Omental fat pad (tissue), 4 donors: ENCODE measurements around the gene SMARCAL1. TPM values are rescaled to one million over a fixed set of nuclear protein-coding genes. Genes with fewer than 3 reads are reported as not detected.
"Not testable (repeated sequence)": the region's sequence is repeated elsewhere in the genome, so short reads cannot be mapped to it uniquely, and the experiment has no call there.

Source experiments
- ATAC-seq: fragments of 150-250 bp; one replicate; pipeline ENCODE4 v1.9.1; 2016; ENCODE audit warnings: mild to moderate bottlenecking, moderate library complexity; ENCODE audit not compliant: low FRiP score
- DNase-seq: peaks from one replicate; pipeline ENCODE4 v3.0.0-alpha.2; 2019; ENCODE audit warnings: low spot score
- CTCF ChIP-seq, 3 donors: fragments of 450-650 bp; IDR thresholded peaks; one replicate each; pipeline ENCODE4 v1.5.1; 2016 to 2017; ENCODE audit warnings: antibody characterized with exemption in 3 of 3, mild to moderate bottlenecking in 3 of 3, moderate library complexity in 2 of 3
- total RNA-seq, 4 donors: library from RNA; depleted of rRNA; stranded (reverse); fragments of >200 nt; gene quantifications; one replicate each; pipeline ENCODE4 v1.1.0, GENCODE V29; 2016

SMARCAL1 gene
- total RNA-seq, 4 donors from 2014 or later: 11.2 to 31.4 (median 14.5) TPM

GRCh38 chr2:216370961-216371712 lies 41.1 kb upstream of the SMARCAL1 start:
- DNase-seq: no peak
- ATAC-seq: no peak
- TF ChIP-seq CTCF (IDR thresholded peaks at IDR 0.05): no peak

- DNase-seq (peak; percentile 40), ATAC-seq (peak; percentile 82)
- TF ChIP-seq CTCF (IDR thresholded peaks at IDR 0.05): no peak
Measured at GRCh38 chr2:216371721-216372702, 40.3 kb upstream of the SMARCAL1 start, which contains the start of gene MARCHF4. MARCHF4 (minus strand) TSS chr2:216372483; CDS start chr2:216370260, 2,223 bp downstream.

- ATAC-seq: no peak
- DNase-seq: no peak
- no peak for TF ChIP-seq CTCF (IDR thresholded peaks at IDR 0.05)
Measured at GRCh38 chr2:216372761-216373291, 39.5 kb upstream of the SMARCAL1 start.

- no peak for ATAC-seq
- DNase-seq: no peak
- TF ChIP-seq CTCF (IDR thresholded peaks at IDR 0.05): no peak
Measured at GRCh38 chr2:216373896-216374295, 38.4 kb upstream of the SMARCAL1 start.

- ATAC-seq (no peak), DNase-seq (no peak)
- no peak for TF ChIP-seq CTCF (IDR thresholded peaks at IDR 0.05)
Measured at GRCh38 chr2:216375286-216375685, 37.0 kb upstream of the SMARCAL1 start.

GRCh38 chr2:216379977-216380376 lies 32.3 kb upstream of the SMARCAL1 start:
- TF ChIP-seq CTCF (IDR thresholded peaks at IDR 0.05): no peak
- ATAC-seq: no peak
- no peak for DNase-seq

- ATAC-seq, DNase-seq: not testable (repeated sequence)
Measured at GRCh38 chr2:216384409-216384808, 27.9 kb upstream of the SMARCAL1 start.
